AML-193 (cell line): ENCODE results near the gene FZD2.
"Not testable (repeated sequence)": the region's sequence is repeated elsewhere in the genome, so short reads cannot be mapped to it uniquely, and the experiment has no call there.

Source experiments
- DNase-seq, 2 experiments: peaks; one replicate each; lab custom pipeline; 2025; lab: John Stamatoyannopoulos, UW

The FZD2 gene

DNA sequence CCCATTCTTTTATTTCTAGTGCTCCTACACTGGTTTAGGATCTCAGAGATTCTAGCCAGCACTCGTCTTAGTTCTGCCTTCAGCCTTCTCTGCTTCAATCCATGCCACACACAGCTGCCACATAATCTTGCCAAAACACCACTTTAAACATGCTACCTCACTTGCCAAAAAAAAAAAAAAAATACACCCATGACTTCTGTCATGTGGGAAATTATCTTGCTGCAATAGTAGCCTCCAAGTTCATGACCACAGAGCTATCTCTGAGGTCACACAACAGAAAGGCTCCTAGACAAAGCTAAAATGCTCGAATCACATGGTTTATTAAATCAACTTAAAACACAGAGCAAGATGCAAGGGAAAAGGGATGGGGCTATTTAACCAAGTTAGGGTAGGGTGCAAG lies 18.1 kb downstream of the FZD2 start:
- DNase-seq: no peak

DNA sequence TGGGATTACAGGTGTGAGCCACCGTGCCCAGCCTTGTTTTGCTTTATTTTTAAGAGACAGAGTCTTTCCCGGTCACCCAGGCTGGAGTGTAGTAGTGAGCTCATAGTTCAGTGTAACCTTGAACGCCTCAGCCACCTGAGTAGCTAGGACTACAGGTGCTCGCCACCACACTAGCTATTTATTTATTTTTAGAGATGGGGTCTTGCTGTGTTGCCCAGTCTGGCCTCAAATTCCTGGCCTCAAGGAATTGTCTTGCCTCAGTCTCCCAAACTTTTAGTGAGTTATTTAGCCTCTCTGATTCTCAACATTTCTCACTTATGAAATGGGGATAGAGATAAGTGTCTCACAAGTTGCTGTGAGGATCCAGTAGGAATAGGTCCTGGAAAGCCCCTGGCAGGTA lies 21.7 kb downstream of the FZD2 start:
- DNase-seq: no peak

DNA sequence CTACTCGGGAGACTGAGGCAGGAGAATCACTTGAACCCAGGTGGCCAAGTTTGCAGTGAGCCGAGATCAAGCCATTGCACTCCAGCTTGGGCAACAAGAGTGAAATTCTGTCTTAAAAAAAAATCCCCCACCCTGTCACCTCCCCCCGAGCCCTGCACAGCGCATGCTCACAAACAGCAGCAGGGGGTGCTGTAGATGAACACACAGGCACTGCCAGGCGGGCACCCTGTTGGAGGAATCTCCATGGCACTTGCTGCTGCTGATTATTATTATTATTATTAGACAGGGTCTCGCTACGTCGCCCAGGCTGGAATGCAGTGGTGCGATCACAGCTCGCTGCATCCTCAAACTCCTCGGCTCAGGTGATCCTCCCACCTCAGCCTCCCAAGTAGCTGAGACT lies 24.6 kb downstream of the FZD2 start:
- DNase-seq: peak; percentile 42 to 54

DNA sequence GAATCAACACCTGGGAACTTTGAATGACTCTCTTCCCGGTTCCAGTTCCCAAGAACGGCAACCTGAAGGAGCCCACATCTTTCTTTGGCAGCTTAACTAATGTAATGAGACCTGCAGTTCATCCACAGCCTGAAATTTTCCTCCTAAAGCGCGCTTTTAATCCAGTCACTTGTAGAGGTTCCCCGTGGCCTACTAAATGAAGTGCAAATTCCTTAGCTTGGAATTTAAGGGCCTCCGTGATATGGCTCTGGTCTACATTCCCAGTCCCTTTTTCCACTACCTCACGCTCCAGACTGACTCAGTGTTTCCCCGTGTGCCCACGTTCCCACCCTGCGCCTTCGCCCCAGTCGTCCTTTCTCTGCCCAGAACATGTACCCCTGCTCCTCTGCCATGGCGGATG lies 27.2 kb downstream of the FZD2 start:
- DNase-seq: no peak

DNA sequence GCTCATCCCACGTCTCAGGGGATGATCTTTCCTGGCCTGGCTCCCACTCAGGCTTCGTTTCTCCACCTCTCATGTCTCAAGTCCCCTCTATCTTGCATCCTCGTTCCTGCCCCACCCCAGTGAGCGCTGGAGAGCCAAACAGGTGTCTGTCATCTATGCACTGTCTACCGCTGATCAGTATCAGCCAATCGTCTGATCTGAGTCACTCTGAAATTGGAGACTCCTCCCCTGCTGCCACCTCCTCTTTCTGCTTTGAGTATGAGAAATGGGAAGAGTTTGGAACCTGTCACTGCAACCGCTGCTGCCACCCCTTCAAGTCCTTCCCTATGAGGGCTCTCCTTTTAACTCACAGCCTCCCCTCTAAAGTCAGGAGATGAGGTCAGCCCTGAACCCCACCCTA lies 28.0 kb downstream of the FZD2 start:
- no peak for DNase-seq

DNA sequence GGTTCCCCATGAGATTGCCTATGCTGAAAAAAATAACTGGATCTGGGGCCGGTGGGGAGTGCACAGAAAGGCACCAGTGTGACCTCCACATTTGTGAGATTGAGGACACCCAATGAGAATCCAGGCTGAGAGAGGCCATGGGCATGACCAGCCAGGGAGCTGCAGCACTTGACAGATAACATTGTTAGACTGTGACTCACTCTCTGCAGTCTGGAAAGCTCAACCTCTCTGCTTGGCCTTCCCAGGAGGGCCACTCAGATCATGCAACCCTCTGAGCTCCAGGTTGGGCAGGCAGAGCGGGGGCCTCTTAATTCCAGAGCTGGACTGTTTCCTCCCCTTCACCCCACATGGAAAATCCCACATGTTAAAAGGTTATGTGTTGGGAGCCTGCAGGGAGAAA lies 30.1 kb downstream of the FZD2 start:
- no peak for DNase-seq

DNA sequence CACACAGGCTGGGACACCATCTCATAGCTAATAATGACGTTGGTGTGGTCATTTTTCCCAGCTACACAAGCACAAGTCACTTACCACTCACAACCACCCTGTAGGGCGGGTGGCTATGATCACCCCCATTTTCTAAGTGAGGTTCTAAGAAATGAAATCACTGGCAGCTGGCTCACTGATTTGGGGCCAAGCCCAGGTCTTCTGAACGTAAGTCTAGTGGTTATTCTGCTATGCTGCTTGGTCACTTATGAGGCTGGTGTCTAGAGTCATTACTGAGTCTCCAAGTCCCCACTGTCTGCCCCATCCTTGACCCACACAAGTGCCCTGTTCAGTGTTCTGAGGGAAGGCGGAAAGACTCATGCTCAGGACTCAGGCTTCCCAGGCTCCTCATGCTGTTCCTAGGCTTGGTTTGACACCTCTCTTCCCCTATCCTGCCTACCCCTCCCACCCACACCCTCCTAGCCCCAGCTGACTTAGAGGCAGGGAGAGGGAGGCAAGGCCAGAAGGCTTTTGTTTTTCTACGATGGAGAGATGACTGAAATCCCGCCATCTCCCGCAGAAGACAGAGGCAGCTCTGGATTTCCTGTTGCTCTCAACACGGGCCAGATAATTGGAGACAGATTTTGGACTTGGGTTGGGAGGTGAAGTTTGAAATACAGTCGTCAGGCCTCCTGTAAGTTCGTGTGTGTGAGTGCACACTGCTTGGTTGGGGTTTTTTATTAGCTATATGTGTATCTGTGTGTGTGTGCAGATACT lies 32.2 kb downstream of the FZD2 start:
- no peak for DNase-seq

DNA sequence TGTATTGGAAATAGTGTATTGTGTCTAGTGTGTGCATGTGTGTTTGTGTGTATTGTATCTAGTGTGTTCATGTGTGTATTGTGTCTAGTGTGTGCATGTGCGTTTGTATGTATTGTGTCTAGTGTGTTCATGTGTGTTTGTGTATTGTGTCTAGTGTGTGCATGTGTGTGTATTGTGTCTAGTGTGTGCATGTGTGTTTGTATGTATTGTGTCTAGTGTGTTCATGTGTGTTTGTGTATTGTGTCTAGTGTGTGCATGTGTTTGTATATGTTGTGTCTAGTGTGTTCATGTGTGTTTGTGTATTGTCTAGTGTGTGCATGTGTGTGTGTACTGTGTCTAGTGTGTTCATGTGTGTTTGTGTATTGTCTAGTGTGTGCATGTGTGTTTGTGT lies 32.8 kb downstream of the FZD2 start:
- not testable (repeated sequence) for DNase-seq

DNA sequence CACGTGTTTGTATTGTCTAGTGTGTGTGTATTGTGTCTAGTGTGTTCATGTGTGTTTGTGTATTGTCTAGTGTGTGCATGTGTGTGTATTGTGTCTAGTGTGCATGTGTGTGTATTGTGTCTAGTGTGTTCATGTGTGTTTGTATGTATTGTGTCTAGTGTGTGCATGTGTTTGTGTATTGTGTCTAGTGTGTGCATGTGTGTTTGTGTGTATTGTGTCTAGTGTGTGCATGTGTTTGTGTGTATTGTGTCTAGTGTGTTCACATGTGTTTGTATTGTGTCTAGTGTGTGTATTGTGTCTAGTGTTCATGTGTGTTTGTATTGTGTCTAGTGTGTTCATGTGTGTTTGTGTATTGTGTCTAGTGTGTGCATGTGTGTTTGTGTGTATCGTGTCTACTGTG lies 33.5 kb downstream of the FZD2 start:
- DNase-seq: not testable (repeated sequence)

DNA sequence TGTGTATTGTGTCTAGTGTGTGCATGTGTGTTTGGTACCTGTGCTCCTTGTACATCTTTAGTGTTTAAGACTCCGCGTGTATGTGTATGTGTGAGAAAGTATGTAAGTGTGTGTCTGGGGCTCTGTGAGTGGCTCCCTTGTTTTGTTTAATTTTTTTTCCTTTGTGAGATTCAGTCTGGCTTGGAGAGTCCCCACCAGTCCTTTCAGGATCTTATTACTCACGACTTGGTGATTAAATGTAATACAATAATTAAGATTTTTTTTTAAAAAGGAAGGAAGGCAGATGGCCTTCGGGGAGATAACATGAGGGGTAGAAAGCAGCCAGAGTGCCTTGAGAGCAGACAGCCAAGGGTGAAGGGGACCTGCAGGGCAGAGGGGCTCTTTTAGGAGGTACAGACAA lies 33.9 kb downstream of the FZD2 start:
- no peak for DNase-seq

DNA sequence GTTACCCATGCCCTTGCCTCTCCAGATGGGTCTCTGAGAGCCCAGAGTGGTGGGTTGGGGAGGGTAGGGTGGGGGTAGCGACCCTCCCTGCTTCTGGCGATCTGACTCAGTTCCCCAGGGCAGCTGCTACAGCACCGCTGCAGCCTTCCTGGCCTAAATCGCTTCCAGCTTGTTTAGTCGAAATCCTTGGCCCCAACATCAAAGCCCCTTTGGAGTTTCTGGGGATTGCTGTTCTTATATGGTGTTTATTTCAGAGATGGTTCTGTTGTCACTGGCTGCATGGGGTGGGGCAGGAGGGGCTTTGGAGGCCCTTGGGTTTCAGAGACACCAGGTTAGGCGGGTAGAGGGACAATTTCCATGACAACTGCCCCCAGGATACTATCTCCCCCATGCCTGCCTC lies 35.9 kb downstream of the FZD2 start:
- DNase-seq: no peak

DNA sequence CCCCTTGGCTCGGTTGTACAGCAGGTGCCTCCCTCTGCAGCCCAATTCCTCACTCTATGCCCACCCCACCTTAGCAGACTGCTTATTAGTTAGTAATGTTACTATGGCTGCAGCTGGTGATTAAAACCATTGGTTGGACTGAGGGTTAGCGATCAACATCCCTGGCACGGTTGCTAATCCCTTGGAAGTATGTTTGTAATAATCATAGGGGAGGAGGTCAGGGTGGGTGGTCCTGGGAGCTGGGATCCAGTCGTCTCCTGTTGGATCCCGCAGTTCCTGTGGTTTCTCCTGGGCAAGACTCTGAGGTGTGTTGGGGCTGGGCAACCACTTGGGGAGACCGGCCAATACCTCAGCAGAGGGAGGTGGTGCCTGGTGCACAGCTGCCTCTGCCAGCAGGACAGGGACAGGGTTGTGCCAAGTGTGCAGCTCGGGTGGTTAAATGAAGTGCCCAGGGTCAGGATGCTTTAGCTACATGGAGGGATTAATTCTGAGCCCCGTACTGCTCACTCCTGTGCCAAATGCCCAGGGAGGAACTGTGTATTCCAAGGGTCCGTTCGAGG lies 38.0 kb downstream of the FZD2 start:
- no peak for DNase-seq

DNA sequence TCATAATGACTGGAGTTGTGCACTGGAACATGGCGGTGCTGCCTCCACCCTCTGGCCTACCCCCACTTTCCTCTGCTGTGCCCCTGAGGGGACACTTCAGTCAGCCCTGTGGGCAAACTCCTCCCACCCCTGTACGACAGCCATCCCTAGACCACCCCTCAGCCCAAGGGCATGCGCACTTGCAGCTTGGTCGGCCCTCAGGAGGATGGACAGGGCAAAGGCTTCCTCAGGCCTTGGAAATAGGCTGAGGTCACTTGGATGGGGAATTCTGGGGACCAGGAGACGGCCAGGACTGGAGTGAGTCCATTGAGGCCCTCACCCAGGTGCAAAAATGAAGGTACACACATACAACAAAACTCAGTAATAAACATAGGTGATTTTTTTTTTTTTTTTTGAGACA lies 41.0 kb downstream of the FZD2 start:
- DNase-seq: no peak

DNA sequence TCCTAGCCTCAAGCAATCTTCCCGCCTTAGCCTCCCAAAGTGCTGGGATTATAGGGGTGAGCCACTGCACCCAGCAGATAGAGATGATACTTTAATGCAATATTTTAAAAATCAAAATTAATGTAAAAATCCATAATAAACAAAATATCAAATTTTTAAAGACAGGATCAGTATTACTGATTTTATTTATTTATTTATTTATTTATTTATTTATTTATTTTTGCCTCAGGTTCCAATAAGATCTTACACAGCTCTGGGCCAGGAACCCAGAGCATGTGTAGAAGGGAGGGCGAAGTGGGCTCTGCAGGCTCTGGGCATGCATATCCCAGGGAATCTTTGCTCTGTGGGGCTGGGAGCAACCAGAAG lies 41.6 kb downstream of the FZD2 start:
- no peak for DNase-seq

DNA sequence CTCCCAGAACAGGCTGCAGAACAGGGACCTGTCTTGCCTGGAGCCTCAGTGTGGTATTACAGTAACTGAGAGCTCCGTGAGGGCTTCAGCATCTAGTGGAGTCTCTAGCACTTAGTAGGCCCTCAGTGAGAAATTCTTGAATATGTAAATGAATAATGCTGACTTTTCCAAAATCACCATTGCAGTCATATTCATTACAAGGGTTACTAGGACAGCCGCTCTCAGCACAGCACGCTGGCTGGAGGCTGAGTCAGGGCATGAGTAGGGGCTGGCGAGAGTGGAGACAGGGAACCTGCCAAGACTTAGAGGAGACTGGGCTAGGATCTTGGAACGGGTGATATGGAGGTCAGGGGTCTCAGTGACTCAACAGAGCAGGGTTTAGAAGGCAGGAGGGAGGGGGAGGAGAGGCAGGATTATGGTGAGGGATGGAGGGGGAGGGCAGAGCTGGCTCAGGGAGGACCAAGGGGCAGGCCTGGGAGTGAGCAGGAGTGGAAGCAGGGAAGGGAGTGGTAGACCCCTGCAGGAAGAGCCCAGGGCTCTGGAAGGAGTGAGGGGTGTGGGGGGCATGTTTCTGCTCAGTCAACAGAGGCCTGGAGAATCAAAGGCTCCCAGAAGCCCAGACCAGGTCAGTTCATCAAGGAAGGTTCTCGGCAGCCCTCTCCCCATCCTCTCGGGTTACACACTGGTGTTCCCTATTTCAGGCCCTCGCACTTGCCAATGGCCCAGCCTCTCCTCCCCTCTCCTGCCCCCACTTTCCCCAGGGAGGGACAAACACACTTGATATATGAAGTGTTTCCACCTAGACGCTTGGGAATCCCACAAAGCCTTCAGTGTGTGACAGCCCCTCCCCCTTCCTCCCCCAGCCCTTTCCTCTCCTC lies 42.3 kb downstream of the FZD2 start:
- no peak for DNase-seq

DNA sequence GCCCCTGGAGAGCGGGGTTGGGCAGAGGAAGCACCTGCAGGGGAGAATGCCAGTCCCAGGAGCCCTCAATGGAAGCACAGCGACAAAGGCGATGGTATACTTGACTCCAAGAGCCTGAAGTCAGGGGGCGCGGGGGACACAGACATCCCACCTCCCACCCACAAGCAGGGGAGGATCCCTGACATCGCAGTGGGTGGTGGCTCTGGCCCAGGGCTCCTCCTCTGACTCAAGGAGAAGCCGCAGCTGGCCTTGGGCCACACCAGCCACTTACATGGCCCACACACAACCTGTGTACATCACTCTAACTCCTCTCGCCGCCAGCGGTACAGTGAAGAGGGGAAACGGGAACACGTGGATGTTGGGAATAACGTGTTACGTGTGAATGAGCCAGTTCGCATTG lies 44.3 kb downstream of the FZD2 start:
- DNase-seq: no peak

DNA sequence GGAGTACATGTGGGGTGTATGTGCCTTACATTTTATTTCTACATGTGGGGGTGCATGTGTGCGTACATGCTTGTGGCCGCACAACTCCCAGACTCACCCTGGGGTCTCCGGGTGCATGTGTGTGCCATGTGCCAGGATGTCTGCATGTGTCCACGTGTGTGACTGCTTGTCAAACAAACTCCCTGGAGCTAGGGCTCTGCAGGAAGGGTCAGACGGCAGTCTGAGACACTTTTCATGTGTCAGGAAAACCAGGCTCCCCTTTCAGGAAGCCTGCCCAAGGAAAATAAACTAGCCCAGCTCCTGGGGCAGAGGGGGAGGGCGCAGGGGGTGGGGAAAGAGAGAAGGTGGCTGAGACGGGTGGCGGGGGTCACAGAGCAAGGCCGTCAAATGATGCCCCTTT lies 44.7 kb downstream of the FZD2 start:
- no peak for DNase-seq

DNA sequence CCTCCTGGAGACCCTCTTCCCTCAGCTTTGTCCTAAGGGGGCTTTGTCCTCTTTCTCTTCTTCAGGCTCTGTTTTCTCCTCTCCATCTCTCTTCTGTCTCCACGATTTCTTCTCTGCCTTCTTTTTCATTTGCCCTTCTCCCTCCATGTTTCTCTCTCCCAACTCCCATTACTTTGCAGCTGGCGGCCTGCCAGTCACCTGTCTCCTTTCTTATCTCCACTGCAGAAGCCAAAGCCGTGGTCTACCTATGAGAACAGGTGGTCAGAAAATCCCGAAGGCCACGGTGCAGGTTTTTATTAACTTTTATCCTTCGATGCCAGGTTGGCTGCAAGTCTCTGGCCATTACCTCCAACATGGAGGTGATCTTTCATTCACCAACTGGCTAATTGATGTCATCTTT lies 45.1 kb downstream of the FZD2 start:
- no peak for DNase-seq

DNA sequence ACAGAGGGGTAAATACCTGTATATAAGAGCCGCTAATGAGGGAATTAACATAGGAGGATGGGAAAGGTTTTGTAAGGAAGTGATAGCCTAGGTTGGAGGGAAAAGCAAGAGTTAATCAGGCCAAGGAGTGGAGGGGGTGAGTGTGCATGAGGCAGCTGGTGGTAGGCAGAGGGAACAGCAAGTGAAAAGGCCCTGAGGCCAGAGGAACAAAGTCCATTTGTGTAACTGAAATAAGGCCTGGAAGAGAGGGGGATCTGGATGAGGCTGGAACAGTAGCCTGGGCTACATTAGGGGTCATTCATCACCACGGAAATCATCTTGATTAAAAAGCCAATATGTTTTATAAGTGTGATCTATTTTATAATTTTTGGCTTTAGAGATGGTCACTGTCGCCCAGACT lies 45.7 kb downstream of the FZD2 start:
- no peak for DNase-seq

DNA sequence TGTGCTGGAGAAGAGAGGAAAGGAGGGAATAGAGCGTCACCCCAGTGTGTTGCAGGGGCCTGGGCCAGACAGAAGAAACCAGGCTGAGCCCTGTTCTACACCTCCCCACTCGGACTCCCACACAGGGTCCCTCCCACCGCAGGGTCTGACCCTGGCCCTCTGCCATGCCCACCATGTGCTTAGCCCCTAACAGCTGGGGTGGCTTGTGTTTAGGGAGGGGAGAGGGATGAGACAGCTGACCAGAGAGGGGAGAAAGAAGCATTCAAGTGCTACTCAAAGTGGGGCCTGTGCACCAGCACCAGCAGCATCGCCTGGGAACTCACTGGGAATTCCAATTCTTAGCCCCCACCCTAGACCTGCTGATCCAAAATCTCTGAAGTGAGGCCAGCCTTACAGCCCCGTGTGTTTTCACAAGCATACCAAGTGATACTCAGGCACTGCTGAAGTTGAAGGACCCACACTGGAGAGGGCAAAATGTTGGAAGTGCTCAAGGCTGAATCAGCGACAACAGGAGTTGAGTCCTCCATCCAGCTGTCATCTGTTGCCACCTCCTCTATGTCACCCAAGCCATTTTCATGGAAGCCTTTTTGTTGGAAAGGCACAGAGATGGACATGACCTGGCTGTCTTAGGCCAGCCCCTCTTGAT lies 47.0 kb downstream of the FZD2 start:
- no peak for DNase-seq

DNA sequence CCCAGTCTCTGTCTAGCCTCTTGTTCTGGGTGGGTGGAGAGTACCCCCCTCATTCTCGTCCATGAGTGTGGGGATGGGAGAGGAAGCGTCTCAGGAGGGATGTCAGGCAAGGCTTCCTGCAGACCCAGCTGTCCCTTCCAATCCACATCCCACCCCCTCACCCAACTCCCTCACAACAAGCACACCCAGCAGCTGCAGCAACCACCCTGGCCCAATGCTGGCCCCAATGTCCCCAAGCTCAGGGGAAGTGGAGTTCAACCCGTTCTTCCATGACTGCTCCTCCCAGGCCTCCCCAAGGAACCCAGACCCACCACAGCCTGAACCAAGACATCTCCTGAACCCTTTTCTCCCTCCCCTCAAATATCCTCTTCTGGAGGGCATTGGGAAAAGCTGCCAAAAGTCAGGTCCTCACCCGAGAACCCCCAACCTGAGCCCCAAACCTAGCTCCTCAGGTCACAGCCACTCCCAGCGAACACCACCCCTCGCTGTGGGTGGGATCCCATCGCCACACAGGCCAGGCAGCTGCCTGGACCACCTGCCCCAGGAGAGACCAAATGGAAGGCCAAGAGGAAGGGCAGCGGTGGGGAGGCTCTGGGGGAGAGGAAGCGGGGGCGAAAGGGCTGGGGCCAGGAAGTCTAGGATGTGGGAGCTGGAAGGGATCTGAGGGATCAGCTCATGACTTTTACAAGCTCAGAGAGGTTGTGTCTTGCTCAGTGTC lies 47.6 kb downstream of the FZD2 start:
- DNase-seq: no peak

DNA sequence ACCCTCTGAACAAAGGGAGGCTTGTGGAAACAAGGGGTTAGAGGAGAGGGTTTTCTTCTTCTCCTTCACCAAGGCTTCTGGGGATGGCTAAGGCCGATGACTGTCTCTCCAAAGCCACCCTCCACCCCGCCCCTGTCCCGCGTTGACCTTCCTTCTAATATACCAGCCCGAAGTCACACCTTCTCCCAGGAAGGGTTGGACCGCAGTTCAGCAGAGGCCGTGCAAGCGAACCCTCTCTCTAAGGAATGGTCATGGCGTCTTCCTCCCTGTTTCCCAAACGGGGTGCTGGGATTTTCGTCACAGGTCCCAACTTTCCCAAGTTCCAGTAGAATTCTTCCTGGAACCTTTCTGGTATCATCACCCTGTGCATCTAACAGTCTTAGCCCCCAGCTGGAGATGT lies 49.4 kb downstream of the FZD2 start:
- DNase-seq: no peak
